Adipocyte (in vitro differentiated cells): ENCODE results near the gene NPTX1.

Experiments
- DNase-seq: peaks from one replicate; pipeline ENCODE4 v3.0.0-alpha.2; 2015; ENCODE audit warnings: low read depth
- H3K27me3 ChIP-seq: replicated peaks from 2 replicates; pipeline ENCODE4 v1.7.0; 2013; ENCODE audit warnings: mild to moderate bottlenecking, low read length, moderate library complexity; ENCODE audit not compliant: control insufficient read depth, insufficient read depth
- H3K36me3 ChIP-seq: 2 replicates; pipeline ENCODE4 v1.7.0; 2013; ENCODE audit warnings: low read length, mild to moderate bottlenecking, moderate library complexity; ENCODE audit not compliant: control insufficient read depth, insufficient read depth, severe bottlenecking
- H3K4me1 ChIP-seq: 2 replicates; pipeline ENCODE4 v1.7.0; 2013; ENCODE audit warnings: mild to moderate bottlenecking, low read length, moderate library complexity; ENCODE audit not compliant: control insufficient read depth, insufficient read depth
- H3K4me3 ChIP-seq: 2 replicates; pipeline ENCODE4 v1.7.0; 2013; ENCODE audit warnings: mild to moderate bottlenecking, low read length, moderate library complexity
- H3K9ac ChIP-seq: 2 replicates; pipeline ENCODE4 v1.7.0; 2013; ENCODE audit warnings: mild to moderate bottlenecking, low read length, moderate library complexity
- H3K9me3 ChIP-seq: 2 replicates; pipeline ENCODE4 v1.7.0; 2013; ENCODE audit warnings: mild to moderate bottlenecking, low read length, moderate library complexity; ENCODE audit not compliant: control insufficient read depth

NPTX1 gene

DNA sequence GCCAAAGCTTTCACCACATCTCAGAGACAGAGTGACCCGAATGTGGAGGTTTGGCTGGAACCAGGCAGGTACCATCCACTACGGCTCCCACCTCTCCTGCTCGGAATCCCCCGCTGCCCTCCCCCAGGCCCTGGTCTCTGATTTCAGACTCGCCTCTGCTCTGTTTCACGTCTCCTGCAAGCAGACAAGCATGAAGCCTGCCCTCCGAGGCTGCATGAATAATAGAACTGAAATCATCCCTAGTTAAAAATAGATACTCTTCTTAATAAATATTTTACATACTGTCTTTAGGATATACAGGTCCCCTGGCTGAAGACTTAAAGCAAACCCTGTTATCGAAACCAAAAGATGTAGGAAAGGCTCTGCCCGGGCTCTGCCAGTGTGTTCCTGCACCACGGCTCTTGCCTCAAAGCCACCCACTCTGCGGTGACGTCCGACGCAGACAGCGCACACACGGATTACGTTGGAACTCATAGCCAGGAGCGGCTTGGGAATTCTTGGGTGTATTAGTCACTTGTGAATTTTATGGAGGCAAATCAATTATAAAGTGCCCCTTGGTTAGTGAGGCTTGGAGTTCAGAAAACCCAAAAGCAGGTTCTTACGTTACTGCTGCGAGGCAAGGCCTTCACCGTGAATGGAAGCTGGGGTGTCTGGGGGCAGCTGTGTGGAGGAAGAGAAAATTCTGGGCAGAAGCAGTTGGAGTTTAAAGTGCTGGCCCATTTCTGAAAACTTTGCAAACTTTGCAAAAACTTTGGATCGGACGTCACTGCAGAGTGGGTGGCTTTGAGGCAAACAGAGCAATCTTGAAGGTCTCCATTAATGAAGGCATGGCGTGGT lies 25.6 kb upstream of the NPTX1 start:
- H3K36me3 ChIP-seq = no peaks in the 10 kb centered on the region
- no peak overlapping the region for H3K4me3 ChIP-seq
- no peaks in the 10 kb centered on the region for H3K9me3 ChIP-seq
- H3K27me3 ChIP-seq = no peaks in the 10 kb centered on the region
- no peak overlapping the region for H3K9ac ChIP-seq
- H3K4me1 ChIP-seq = peaks cover 34% of the 10 kb centered on the region
- no peak for DNase-seq

GRCh38 chr17:80499961-80500665 lies 23.7 kb upstream of the NPTX1 start:
- no peak for DNase-seq
- Histone ChIP-seq H3K27me3 (no peaks in the 10 kb centered on the region), H3K9me3 (no peaks in the 10 kb centered on the region), H3K9ac (no peak overlapping the region), H3K36me3 (no peaks in the 10 kb centered on the region), H3K4me3 (no peak overlapping the region), H3K4me1 (peaks cover 28% of the 10 kb centered on the region)

- no peaks in the 10 kb centered on the region for H3K9me3 ChIP-seq
- H3K36me3 ChIP-seq = no peaks in the 10 kb centered on the region
- no peaks in the 10 kb centered on the region for H3K27me3 ChIP-seq
- H3K9ac ChIP-seq = no peak overlapping the region
- no peak overlapping the region for H3K4me3 ChIP-seq
- no peak for DNase-seq
- peaks cover 22% of the 10 kb centered on the region for H3K4me1 ChIP-seq
These were observed 23.2 kb upstream of the NPTX1 start for GRCh38 chr17:80499560-80499959.

GRCh38 chr17:80498920-80499410 lies 22.6 kb upstream of the NPTX1 start:
- Histone ChIP-seq H3K9ac (peak overlapping the region; percentile 71), H3K4me3 (no peak overlapping the region), H3K36me3 (no peaks in the 10 kb centered on the region), H3K27me3 (no peaks in the 10 kb centered on the region), H3K9me3 (no peaks in the 10 kb centered on the region), H3K4me1 (peaks cover 21% of the 10 kb centered on the region)
- no peak for DNase-seq

DNA sequence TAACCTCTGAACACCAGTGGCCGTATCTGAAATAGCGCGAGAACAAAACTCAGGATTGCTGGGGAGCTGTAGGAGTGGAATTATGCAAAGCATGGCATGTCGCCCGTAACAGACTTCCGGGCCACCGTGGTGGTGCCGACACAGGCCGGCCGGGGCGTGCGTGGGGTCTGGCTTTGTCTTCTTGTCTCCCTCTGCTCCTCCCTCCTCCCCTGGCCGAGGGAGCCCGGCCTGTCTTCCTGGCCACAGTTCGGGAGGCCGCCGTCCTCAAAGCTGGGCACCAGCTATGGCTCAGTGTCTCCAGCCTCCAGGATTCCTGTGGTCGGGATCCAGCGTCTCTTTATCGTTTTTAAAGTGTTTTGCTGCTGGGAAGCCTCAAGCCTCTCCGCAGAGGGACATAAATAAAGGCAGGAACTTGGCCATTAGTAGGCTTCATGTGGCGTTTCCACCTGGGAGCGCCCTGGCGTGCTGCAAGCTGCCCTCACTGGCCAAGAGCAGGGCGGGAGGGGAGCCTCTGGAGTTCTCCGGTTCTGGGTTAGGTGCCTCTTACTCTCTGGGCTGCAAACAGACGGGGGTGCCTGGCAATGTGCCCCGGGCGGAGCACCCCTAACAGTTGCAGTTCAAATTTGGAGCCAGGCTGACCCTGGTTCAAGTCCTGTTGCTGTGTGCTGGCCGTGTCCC lies 22.0 kb upstream of the NPTX1 start:
- no peak for DNase-seq
- Histone ChIP-seq H3K4me3 (peak overlapping the region; percentile 59), H3K9ac (peak overlapping the region; percentile 71), H3K9me3 (no peaks in the 10 kb centered on the region), H3K4me1 (peaks cover 23% of the 10 kb centered on the region), H3K36me3 (no peaks in the 10 kb centered on the region), H3K27me3 (no peaks in the 10 kb centered on the region)

GRCh38 chr17:80497726-80498241 lies 21.4 kb upstream of the NPTX1 start:
- no peak for DNase-seq
- no peaks in the 10 kb centered on the region for H3K27me3 ChIP-seq
- peak overlapping the region; percentile 59 for H3K4me3 ChIP-seq
- peaks cover 28% of the 10 kb centered on the region for H3K4me1 ChIP-seq
- H3K9me3 ChIP-seq = no peaks in the 10 kb centered on the region
- no peaks in the 10 kb centered on the region for H3K36me3 ChIP-seq
- H3K9ac ChIP-seq = peak overlapping the region; percentile 71

DNA sequence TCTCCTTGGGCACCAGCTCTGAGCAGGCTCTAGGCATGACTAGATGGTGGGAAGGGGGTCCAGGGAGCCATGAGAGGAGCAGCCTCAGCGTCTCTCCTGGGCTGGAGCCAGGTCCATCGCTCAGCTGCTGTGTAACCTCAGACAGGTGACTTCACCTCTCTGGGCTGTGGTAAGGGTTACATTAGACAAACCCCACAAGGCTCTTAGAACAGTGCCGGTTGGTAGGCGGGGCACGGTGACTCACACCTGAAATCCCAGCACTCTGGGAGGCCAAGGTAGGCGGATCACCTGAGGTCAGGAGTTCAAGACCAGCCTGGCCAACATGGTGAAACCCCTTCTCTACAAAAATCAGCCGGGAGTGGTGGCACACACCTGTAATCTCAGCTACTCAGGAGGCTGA lies 18.1 kb upstream of the NPTX1 start:
- no peak for DNase-seq
- H3K9ac ChIP-seq = no peak overlapping the region
- no peaks in the 10 kb centered on the region for H3K36me3 ChIP-seq
- H3K4me1 ChIP-seq = peaks cover 20% of the 10 kb centered on the region
- H3K4me3 ChIP-seq = no peak overlapping the region
- peaks cover 10% of the 10 kb centered on the region for H3K27me3 ChIP-seq
- no peaks in the 10 kb centered on the region for H3K9me3 ChIP-seq

DNA sequence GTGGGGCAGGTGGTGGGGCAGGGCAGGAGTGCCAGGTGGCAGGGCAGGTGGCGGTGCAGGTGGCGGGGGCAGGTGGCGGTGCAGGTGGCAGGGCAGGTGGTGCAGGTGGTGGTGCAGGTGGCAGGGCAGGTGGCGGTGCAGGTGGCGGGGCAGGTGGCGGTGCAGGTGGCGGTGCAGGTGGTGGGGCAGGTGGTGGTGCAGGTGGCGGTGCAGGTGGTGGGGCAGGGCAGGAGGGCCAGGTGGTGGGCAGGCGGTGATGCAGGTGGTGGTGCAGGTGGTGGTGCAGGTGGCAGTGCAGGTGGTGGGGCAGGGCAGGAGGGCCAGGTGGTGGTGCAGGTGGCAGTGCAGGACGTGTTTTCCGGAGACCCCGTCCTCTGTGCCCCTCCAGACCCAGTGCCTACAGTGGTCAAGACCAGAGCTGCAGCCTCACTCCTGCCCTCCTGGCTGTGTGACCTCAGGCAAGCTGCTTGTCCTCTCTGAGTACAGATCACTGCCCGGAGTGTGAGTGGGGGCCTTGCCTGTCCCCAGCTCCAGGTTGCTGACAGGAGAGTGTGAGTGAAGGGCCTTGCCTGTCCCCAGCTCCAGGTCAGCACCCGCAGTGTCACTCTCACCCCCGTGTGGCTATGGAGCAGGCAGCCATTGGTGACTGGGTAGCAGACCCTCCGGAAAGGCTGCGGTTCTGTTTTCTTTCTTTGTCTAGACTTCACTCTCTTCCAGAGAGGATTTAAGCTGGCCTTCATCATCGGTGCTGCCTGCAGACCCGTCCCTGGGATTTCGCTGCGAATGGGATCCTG lies 16.1 kb upstream of the NPTX1 start:
- peaks cover 12% of the 10 kb centered on the region for H3K27me3 ChIP-seq
- peaks cover 7% of the 10 kb centered on the region for H3K4me1 ChIP-seq
- H3K9ac ChIP-seq = no peak overlapping the region
- H3K36me3 ChIP-seq = no peaks in the 10 kb centered on the region
- peaks cover 2% of the 10 kb centered on the region for H3K9me3 ChIP-seq
- H3K4me3 ChIP-seq = no peak overlapping the region
- no peak for DNase-seq

DNA sequence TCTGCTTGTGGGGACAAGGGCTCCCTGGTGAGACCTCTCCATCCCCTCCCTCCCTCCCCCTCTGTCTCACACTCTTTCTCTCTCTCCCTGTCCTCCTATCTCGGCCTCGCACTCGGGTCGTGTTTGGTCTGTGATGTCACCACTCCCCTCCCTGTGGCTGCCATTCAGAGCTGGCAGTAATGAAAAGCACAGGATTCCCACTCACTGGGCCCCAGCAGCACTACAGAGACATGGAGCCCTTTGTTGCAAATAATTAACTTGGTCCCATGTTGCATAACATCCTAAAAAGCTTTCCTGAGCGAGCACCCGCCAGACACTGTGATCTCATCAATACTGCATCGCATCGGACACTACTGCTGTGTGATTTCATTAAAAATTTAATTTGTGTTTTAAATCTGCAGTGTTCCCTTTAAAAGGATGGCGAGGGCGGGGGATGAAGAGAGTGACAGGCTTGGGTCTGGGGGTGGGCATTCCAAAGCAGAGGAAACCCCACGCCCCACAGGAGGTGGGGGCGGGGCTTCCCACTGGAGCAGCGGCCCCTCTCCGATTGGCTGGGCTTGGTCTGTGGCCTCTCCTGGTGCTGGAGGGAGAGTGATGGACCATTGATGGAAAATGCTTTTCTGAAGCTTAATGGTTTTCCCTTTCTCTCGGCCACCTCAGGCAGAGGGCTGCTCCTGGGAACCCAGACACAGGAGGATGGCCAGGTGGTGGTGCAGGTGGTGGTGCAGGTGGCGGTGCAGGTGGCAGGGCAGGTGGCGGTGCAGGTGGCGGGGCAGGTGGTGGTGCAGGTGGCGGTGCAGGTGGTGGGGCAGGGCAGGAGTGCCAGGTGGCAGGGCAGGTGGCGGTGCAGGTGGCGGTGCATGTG lies 15.3 kb upstream of the NPTX1 start:
- peaks cover 5% of the 10 kb centered on the region for H3K9me3 ChIP-seq
- no peak overlapping the region for H3K9ac ChIP-seq
- DNase-seq = peak; percentile 12
- peaks cover 7% of the 10 kb centered on the region for H3K4me1 ChIP-seq
- no peak overlapping the region for H3K4me3 ChIP-seq
- no peaks in the 10 kb centered on the region for H3K36me3 ChIP-seq
- peaks cover 21% of the 10 kb centered on the region for H3K27me3 ChIP-seq

DNA sequence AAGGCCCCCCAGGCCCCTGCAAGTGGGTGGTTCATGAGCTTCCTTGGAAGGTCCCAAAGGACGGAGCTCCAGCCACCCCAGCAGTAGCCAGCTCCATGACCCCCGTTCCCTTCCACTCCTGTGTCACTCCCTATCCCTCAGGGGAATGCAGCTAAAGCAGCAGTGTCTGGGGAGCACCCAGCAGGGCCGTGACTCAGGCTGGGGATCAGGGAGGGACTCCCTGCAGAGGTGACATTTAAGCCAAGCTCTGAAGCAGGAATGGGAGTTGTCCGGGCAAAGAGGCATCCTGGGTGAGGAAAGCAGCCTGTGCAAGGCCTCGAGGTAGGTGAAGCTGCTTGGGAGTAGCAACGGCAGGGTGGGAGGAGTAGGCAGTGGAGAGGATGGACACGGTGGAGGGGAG lies 11.1 kb upstream of the NPTX1 start:
- Histone ChIP-seq H3K4me3 (no peak overlapping the region), H3K36me3 (no peaks in the 10 kb centered on the region), H3K9me3 (peaks cover 5% of the 10 kb centered on the region), H3K9ac (no peak overlapping the region), H3K27me3 (peaks cover 33% of the 10 kb centered on the region), H3K4me1 (no peaks in the 10 kb centered on the region)
- DNase-seq = no peak
